NCI-H1694 (cell line): Measurements from ENCODE around the gene CSTB.

Experiments
- DNase-seq: peaks from one replicate; lab custom pipeline; 2025; lab: John Stamatoyannopoulos, UW

CSTB gene

GRCh38 chr21:43790010-43790524 is 14.0 kb upstream of the CSTB start:
- DNase-seq: no peak

- peak; percentile 71 for DNase-seq
Measured at GRCh38 chr21:43789276-43790009, 13.3 kb upstream of the CSTB start, which contains the start of gene RRP1. Gene RRP1, plus strand, starts transcription at chr21:43789577. Its CDS starts 53 bp downstream, at chr21:43789630.

- DNase-seq: no peak
Measured at GRCh38 chr21:43786807-43787440, 10.8 kb upstream of the CSTB start.

DNA sequence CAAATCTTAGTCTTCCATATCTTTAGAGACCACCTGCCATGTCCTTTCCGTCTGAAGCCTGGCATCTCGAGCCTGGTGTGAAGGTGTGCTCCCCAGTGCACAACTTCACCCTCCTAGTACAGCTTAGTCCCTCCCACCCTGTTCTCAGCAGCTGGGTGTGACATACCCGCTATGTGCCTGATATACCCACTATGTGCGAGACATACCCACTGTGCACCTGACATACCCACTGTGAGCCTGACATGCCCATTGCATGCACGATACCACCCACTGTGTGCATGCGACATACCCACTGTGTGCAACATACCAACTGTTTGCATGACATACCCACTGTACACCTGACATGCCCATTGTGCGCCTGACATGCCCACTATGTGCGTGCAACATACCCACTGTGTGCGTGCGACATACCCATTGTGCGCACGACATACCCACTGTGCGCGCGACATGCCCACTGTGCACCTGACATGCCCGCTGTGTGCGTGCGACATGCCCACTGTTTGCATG is 10.2 kb upstream of the CSTB start:
- DNase-seq: no peak

DNA sequence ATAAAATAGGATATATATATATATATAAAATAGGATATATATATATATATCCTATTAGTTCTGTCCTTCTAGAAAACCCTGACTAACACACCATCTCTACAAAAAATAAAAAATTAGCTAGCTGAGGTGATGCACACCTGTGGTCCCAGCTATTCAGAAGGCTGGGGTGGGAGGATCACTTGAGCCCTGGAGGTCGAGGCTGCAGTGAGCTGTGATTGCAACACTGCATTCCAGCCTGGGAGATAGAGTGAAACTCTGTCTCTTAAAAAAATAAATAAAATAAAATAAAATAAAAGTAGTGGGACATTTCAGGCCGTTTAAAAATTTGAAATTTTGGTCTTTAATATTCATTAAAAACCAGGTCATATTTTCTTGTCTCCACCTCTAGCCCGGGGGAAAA is 9.0 kb upstream of the CSTB start:
- DNase-seq: no peak

GRCh38 chr21:43783098-43783700 is 7.1 kb upstream of the CSTB start:
- no peak for DNase-seq

DNA sequence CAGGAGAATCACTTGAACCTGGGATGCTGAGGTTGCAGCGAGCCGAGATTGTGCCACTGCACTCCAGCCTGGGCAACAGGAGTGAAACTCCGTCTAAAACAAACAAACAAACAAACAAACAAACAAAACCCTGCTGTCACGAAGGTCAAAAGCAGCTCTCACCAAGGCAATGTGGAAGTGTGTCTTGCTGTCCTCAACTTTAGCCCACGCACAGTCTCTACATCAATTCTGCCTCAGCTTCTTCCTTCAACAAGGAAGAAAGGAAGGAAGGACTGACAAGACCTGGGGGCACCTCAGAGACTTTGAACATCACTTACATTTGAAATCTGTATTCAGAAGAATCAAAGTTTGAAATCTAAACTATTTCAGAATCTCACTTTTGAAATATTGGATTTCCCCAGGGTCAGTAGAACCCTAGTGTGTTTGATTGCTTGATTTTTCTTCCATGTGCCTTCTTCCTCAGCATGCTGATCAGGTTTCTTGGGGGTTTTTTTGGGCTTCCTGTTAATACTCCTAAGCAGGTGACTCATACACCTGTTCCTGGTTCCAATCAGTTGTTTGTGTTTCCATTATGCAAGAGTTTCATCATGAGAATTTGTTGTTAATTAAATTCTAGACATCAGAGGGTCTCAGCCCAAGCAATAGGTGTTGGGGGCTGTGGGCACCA is 6.5 kb upstream of the CSTB start:
- DNase-seq: no peak

GRCh38 chr21:43781846-43782245 is 5.7 kb upstream of the CSTB start:
- no peak for DNase-seq

DNA sequence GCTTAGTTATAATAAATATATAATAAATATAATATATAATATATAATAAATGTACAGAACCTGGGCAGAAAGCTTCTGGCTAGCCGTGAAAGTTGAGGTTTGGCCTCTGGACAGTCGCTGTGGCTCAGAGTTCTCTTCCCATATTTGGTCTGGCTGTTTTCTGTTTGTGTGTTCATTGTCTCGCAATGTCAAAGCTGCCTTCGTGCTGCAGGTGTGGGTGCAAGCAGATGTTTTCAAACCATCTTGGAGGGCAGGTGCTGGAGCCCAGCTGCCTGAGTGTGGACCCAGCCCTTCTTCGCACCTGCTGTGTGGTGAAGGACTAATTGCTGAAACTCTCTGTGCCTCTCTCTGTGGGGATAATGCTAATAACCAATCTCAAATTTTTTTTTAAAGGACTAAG is 3.6 kb upstream of the CSTB start:
- no peak for DNase-seq

DNA sequence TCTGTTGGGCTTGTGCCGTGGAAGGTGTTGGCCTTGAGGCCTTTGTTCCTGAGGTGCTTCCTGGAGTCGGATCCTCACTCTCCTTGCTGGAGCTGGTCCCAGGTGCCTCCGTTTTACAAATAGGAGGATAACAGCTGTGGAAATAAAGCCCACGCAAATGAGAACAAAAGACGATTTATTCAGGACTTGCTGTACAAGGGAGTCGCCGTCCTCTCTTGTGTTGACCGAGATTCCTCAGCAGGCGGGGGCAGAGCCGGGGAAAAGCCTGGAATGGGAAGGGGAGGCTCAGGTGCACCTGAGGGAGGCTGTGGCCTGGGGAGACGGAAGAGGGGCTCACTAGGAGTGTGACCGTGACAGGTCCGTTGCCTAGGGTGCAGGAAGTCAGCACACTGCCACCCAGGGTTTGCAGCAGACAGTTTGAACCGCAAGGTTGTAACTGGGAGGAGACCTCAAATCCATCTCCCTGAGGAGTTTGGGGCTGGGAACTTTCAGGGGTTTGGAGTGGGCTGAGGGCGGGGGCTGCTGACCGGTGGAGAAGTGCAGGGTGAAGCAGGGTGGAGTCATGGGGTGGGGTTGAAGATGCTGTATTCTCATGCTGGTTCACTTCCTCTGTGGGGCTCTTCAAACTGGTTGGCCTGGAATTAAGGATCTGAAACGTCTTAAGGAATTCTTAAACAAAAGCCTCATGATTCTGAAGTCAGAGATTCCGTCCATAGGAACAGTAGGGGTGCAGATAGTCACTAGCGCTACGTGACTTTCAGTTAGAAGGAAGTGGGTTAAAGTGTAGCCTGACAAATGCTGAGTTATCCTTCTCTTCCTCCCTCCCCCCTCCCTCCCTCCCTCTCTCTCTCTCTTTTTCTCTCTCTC is 2.6 kb upstream of the CSTB start:
- DNase-seq: no peak

DNA sequence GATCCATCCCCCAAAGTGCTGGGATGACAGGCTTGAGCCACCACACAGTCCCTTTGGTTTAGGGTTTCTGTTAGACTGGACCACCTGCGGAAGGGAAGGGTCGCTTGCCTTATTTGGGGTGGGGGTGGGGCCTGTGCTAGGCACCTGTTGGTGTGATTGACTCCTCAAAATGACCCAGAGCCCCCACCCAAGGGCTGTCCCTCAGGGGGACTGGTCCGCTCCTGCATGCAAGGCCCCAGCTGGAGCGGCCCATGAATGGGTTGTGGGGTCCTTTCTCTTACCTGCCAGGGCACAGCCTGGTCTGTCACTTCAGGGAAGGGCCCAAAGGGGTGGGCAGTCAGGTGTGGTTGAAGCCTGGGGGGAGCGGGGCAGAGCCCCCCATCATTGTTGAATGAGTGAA is 1.8 kb upstream of the CSTB start:
- no peak for DNase-seq

- no peak for DNase-seq
Measured at GRCh38 chr21:43775190-43775589, 918 bp downstream of the CSTB start.

DNA sequence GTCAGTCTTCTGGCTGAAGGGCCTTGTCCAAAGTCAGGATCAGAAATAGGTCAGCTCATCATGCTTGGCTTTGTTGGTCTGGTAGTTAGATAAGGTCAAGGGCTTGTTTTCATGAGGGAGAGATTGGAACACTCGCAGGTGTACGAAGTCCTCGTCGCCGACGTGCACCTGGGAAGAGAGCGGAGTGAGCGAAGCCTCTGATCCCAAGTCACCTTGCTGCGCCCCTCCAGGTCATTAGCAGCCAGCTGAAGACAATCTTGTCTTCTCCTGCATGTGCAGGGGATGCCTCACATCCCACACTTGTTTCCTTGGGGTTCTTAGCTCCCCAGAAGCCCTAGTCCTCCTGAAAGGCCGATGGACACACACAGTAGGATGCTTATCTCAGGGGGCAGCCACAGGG is 1.9 kb downstream of the CSTB start:
- DNase-seq: no peak

GRCh38 chr21:43772425-43772821 is 3.7 kb downstream of the CSTB start:
- no peak for DNase-seq

- no peak for DNase-seq
Measured at GRCh38 chr21:43771698-43772424, 4.2 kb downstream of the CSTB start.

- DNase-seq: no peak
Measured at GRCh38 chr21:43771199-43771675, 4.9 kb downstream of the CSTB start.

GRCh38 chr21:43770066-43770655 is 5.9 kb downstream of the CSTB start:
- no peak for DNase-seq

- DNase-seq: no peak
Measured at GRCh38 chr21:43769325-43769958, 6.7 kb downstream of the CSTB start.

DNA sequence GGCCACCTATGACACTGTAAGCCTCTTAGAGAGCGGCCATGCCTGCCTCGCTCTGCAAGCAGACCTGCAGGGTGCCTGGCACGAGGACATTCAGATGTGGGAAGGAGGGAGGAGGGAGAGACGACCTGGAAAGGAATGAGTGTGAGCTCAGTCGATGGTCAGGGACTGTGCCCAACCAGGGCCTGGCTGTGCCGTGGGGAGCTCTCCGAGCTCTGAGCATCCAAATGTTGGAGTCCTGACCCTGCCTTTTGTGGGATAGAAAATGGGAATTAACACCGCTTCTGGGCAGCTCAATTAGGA is 7.3 kb downstream of the CSTB start:
- no peak for DNase-seq
